PC-9 (cell line): ENCODE results near the gene CFAP161.

Experiments
- EZH2 ChIP-seq: fragments of 200-600 bp; sonication (generic); IDR thresholded peaks from 2 replicates; pipeline ENCODE4 v1.8.0; 2017; ENCODE audit warnings: antibody characterized with exemption, low read depth
- TF ChIP-seq, protein P1 (sequence below): fragments of 200-600 bp; sonication (generic); conservative IDR thresholded peaks from 2 replicates; pipeline ENCODE4 v1.6.1; 2017; ENCODE audit warnings: mixed run types, antibody characterized with exemption, mild to moderate bottlenecking, moderate library complexity

DNA sequence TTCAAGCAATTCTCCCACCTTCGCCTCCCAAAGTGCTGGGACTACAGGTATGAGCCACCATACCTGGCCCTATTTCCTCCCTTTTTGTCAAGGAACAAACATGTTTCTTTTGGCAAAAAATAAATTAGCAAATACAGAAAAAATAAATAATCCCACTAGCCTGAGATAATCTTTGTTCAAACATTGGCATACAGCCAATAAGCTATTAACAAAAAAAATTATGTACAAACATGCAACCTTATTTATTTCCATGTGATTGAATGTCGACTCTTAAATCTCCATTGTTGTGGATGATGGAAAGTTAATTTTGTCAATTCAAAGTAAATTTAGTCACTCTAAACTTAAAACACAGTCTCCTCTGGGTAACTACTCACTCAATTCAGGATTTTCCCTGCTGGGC lies 44.3 kb downstream of the CFAP161 start:
- TF ChIP-seq, protein P1, sequence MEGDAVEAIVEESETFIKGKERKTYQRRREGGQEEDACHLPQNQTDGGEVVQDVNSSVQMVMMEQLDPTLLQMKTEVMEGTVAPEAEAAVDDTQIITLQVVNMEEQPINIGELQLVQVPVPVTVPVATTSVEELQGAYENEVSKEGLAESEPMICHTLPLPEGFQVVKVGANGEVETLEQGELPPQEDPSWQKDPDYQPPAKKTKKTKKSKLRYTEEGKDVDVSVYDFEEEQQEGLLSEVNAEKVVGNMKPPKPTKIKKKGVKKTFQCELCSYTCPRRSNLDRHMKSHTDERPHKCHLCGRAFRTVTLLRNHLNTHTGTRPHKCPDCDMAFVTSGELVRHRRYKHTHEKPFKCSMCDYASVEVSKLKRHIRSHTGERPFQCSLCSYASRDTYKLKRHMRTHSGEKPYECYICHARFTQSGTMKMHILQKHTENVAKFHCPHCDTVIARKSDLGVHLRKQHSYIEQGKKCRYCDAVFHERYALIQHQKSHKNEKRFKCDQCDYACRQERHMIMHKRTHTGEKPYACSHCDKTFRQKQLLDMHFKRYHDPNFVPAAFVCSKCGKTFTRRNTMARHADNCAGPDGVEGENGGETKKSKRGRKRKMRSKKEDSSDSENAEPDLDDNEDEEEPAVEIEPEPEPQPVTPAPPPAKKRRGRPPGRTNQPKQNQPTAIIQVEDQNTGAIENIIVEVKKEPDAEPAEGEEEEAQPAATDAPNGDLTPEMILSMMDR, result no peak
- no peak for TF ChIP-seq EZH2
